A549 (cell line): ENCODE measurements around the gene SCTR. TPM values are rescaled to one million over a fixed set of nuclear protein-coding genes. Genes with fewer than 3 reads are reported as not detected.
A peak's percentile ranks its signal among the peaks of the same experiment; 100 is the strongest.

ENCODE experiments used
- ATAC-seq, 2 experiments: fragments of 200-7000 bp in 1 of 2; fragments of >200 bp in 1 of 2; cut with Nextera tagmentation in 1 of 2; cut with Tn5 transposase in 1 of 2; 3 replicates each; pipeline versions ENCODE4 v1.8.0 to v1.9.1; 2018 to 2020; ENCODE audit warnings: mild to moderate bottlenecking in 1 of 2, moderate library complexity in 1 of 2
- CTCF ChIA-PET: fragments of 300-600 bp; sonication (Branson Sonifier 250); formaldehyde crosslinking; extraction: SDS; loops from one replicate; lab custom pipeline; 2021; ENCODE audit warnings: antibody characterized with exemption, inconsistent platforms; lab: Yijun Ruan, JAX
- POLR2A ChIA-PET: fragments of 350-600 bp; formaldehyde crosslinking; extraction: SDS; loops from one replicate; lab custom pipeline; 2021; ENCODE audit warnings: antibody characterized with exemption, inconsistent platforms; lab: Yijun Ruan, JAX
- DNase-seq, 2 experiments: peaks; one replicate each; pipeline versions ENCODE4 v3.0.0 to v3.0.0-alpha.2; 2011 to 2016; ENCODE audit warnings: low read depth in 1 of 2, low spot score in 1 of 2
- FAIRE-seq: peaks from 2 replicates; lab custom pipeline; 2011; peaks lifted over from hg19 to GRCh38; lab: Jason Lieb, UNC
- H3K27ac ChIP-seq, 2 experiments: fragments of >200 bp; sonication (Bioruptor Twin); formaldehyde crosslinking; 3 replicates each; pipeline ENCODE4 v1.5.1; 2016 to 2017
- H3K4me1 ChIP-seq: fragments of >200 bp; sonication (Bioruptor Twin); formaldehyde crosslinking; 3 replicates; pipeline ENCODE4 v1.6.1; 2016
- H3K4me2 ChIP-seq: fragments of >200 bp; sonication (Bioruptor Twin); formaldehyde crosslinking; 3 replicates; pipeline ENCODE4 v1.6.1; 2016
- H3K4me3 ChIP-seq: fragments of >200 bp; sonication (Bioruptor Twin); formaldehyde crosslinking; 3 replicates; pipeline ENCODE4 v1.5.1; 2016
- H3K9me3 ChIP-seq: fragments of >200 bp; sonication (Bioruptor Twin); formaldehyde crosslinking; 3 replicates; pipeline ENCODE4 v1.6.1; 2016
- ATOH8 ChIP-seq: fragments of 250-450 bp; sonication (Bioruptor Pico); IDR thresholded peaks from 2 replicates; pipeline ENCODE4 v1.5.0; 2020; ENCODE audit warnings: low read depth, mild to moderate bottlenecking, moderate library complexity
- BCL3 ChIP-seq: fragments of >200 bp; sonication (Bioruptor Twin); formaldehyde crosslinking; IDR thresholded peaks from 3 replicates; pipeline ENCODE4 v1.6.1; 2016
- BHLHE40 ChIP-seq: IDR thresholded peaks from 2 replicates; pipeline ENCODE4 v1.6.1; 2012; ENCODE audit warnings: low read depth, low read length, inconsistent platforms
- CBX8 ChIP-seq: fragments of 200-600 bp; sonication (generic); IDR thresholded peaks from 2 replicates; pipeline ENCODE4 v1.6.1; 2016
- CHD2 ChIP-seq: fragments of 150-350 bp; IDR thresholded peaks from 2 replicates; pipeline ENCODE4 v1.6.1; 2014; ENCODE audit warnings: low read length; ENCODE audit not compliant: partially characterized antibody
- E2F6 ChIP-seq: IDR thresholded peaks from 2 replicates; pipeline ENCODE4 v1.6.1; 2012; ENCODE audit warnings: low read depth, borderline replicate concordance
- EHF ChIP-seq: fragments of 250-450 bp; sonication (Bioruptor Pico); IDR thresholded peaks from 2 replicates; pipeline ENCODE4 v1.5.0; 2020; ENCODE audit warnings: mild to moderate bottlenecking
- EP300 ChIP-seq, 2 experiments: fragments of >200 bp; sonication (Bioruptor Twin); formaldehyde crosslinking; IDR thresholded peaks; 2 replicates in 1 of 2; 3 replicates in 1 of 2; pipeline ENCODE4 v1.6.1; 2016 to 2017
- ESRRA ChIP-seq: fragments of 150-350 bp; IDR thresholded peaks from 2 replicates; pipeline ENCODE4 v1.6.1; 2014; ENCODE audit warnings: mild to moderate bottlenecking, low read length, borderline replicate concordance
- FOSB ChIP-seq: fragments of 250-450 bp; sonication (Bioruptor Pico); IDR thresholded peaks from 2 replicates; pipeline ENCODE4 v1.5.0; 2020; ENCODE audit warnings: mild to moderate bottlenecking, moderate library complexity
- FOSL2 ChIP-seq, 2 experiments: fragments of 450-650 bp in 1 of 2; fragments of >200 bp in 1 of 2; sonication (Bioruptor Twin) in 1 of 2; formaldehyde crosslinking; IDR thresholded peaks; 2 replicates each; pipeline versions ENCODE4 v1.5.0 to v1.6.1; 2016 to 2020; ENCODE audit warnings: mild to moderate bottlenecking in 1 of 2, moderate library complexity in 1 of 2
- FOXS1 ChIP-seq: fragments of 250-450 bp; sonication (Bioruptor Pico); IDR thresholded peaks from 2 replicates; pipeline ENCODE4 v1.5.0; 2020; ENCODE audit warnings: mild to moderate bottlenecking, moderate library complexity
- HDAC2 ChIP-seq: fragments of 200-600 bp; sonication (generic); IDR thresholded peaks from 2 replicates; pipeline ENCODE4 v1.6.1; 2016
- JUN ChIP-seq, 2 experiments: fragments of >200 bp; sonication (Bioruptor Twin); formaldehyde crosslinking; IDR thresholded peaks; 2 replicates in 1 of 2; 3 replicates in 1 of 2; pipeline ENCODE4 v1.6.1; 2016 to 2017
- JUNB ChIP-seq: fragments of >200 bp; sonication (Bioruptor Twin); formaldehyde crosslinking; IDR thresholded peaks from 2 replicates; pipeline ENCODE4 v1.6.1; 2016
- KDM1A ChIP-seq: fragments of 200-600 bp; sonication (generic); IDR thresholded peaks from 2 replicates; pipeline ENCODE4 v1.6.1; 2016; ENCODE audit warnings: low read depth, mild to moderate bottlenecking
- KDM5A ChIP-seq: fragments of 200-600 bp; sonication (generic); IDR thresholded peaks from 2 replicates; pipeline ENCODE4 v1.6.1; 2016; ENCODE audit warnings: antibody characterized with exemption, mild to moderate bottlenecking
- MAFK ChIP-seq: fragments of 450-650 bp; IDR thresholded peaks from 2 replicates; pipeline ENCODE4 v1.6.1; 2014; ENCODE audit not compliant: partially characterized antibody
- MAZ ChIP-seq: fragments of 150-350 bp; IDR thresholded peaks from 2 replicates; pipeline ENCODE4 v1.6.1; 2014; ENCODE audit warnings: antibody characterized with exemption, low read depth, low read length, borderline replicate concordance
- MYC ChIP-seq: IDR thresholded peaks from 2 replicates; pipeline ENCODE4 v1.6.1; 2012; ENCODE audit warnings: mild to moderate bottlenecking, inconsistent platforms, low read length, improper control_type of control experiment, borderline replicate concordance
- NPAS2 ChIP-seq: fragments of 250-450 bp; sonication (Bioruptor Pico); IDR thresholded peaks from 2 replicates; pipeline ENCODE4 v1.8.0; 2022; ENCODE audit warnings: mild to moderate bottlenecking, moderate library complexity, borderline replicate concordance
- POLR2A ChIP-seq: IDR thresholded peaks from 2 replicates; pipeline ENCODE4 v1.6.1; 2012; ENCODE audit warnings: mild to moderate bottlenecking, low read length
- POLR2AphosphoS2 ChIP-seq: conservative IDR thresholded peaks from 2 replicates; pipeline ENCODE4 v1.6.1; 2012; ENCODE audit warnings: low read length, improper control_type of control experiment, inconsistent platforms
- RAD21 ChIP-seq, 2 experiments: fragments of >200 bp in 1 of 2; sonication (Bioruptor Twin) in 1 of 2; formaldehyde crosslinking in 1 of 2; IDR thresholded peaks in 1 of 2; conservative IDR thresholded peaks in 1 of 2; 2 replicates in 1 of 2; 3 replicates in 1 of 2; pipeline ENCODE4 v1.6.1; 2012 to 2018; ENCODE audit warnings: inconsistent platforms in 1 of 2
- RARB ChIP-seq: fragments of 250-450 bp; sonication (Bioruptor Pico); IDR thresholded peaks from 2 replicates; pipeline ENCODE4 v1.8.0; 2021; ENCODE audit warnings: mild to moderate bottlenecking, moderate library complexity
- REST ChIP-seq: fragments of 200-600 bp; sonication (generic); IDR thresholded peaks from 2 replicates; pipeline ENCODE4 v1.6.1; 2016; ENCODE audit warnings: antibody characterized with exemption, mild to moderate bottlenecking, moderate library complexity
- RNF2 ChIP-seq: fragments of 200-600 bp; sonication (generic); IDR thresholded peaks from 2 replicates; pipeline ENCODE4 v1.6.1; 2016; ENCODE audit warnings: low read depth, mild to moderate bottlenecking, antibody characterized with exemption, moderate library complexity, borderline replicate concordance
- SMC3 ChIP-seq: fragments of >200 bp; sonication (Bioruptor Twin); formaldehyde crosslinking; IDR thresholded peaks from 3 replicates; pipeline ENCODE4 v1.6.1; 2018; ENCODE audit warnings: inconsistent platforms
- SREBF2 ChIP-seq: fragments of 450-650 bp; IDR thresholded peaks from 2 replicates; pipeline ENCODE4 v1.6.1; 2014; ENCODE audit warnings: mild to moderate bottlenecking, moderate library complexity
- TFCP2L1 ChIP-seq: fragments of 250-450 bp; sonication (Bioruptor Pico); IDR thresholded peaks from 2 replicates; pipeline ENCODE4 v1.5.0; 2021; ENCODE audit warnings: mild to moderate bottlenecking
- ZNF302 ChIP-seq: fragments of 250-450 bp; sonication (Bioruptor Pico); IDR thresholded peaks from 2 replicates; pipeline ENCODE4 v1.9.0; 2021; ENCODE audit warnings: inconsistent platforms, mild to moderate bottlenecking, moderate library complexity
- WGBS: methylation state at CpG from one replicate; pipeline ENCODE4 v1.1.6; 2017; ENCODE audit errors: missing lambda C conversion rate; 5-methylcytosine and 5-hydroxymethylcytosine counted together
- polyA plus RNA-seq, 4 experiments: library from polyadenylated mRNA; depleted of rRNA in 3 of 4; stranded (reverse); fragments of >200 nt; fragmentation: RNase III in 1 of 4; extraction: RNeasy Plus Mini Kit Qiagen cat#74134 plus additional on column Dnase treatment in 1 of 4; gene quantifications; 2 replicates in 3 of 4; 3 replicates in 1 of 4; pipeline ENCODE4 v1.2.3, GENCODE V29; 2011 to 2017

The SCTR gene
- polyA plus RNA-seq, 2 of the 4 experiments (the other 2 are of a cell fraction) = not detected

GRCh38 chr2:119431155-119431975, 92.9 kb downstream of the SCTR start, which contains the start of gene TMEM37 (continued):
- no peak for TF ChIP-seq ESRRA
- peak in 1 of 2 experiments; percentile 56; a peak in 3 of 5 replicates for TF ChIP-seq JUN (IDR thresholded peaks at IDR 0.05)
- no peak for TF ChIP-seq POLR2AphosphoS2
- 0 out of 5 replicates have a peak, but pooled peaks of 1 of the 2 experiments have one; percentile 24 for TF ChIP-seq RAD21 (conservative IDR thresholded peaks at IDR 0.05 in 1 of 2, IDR thresholded peaks at IDR 0.05 in 1 of 2)
- peak; percentile 98 for TF ChIP-seq MAFK
- TF ChIP-seq POLR2A = no peak
- TF ChIP-seq ATOH8 (CRISPR knock-in tag) = no peak
- no peak for TF ChIP-seq BHLHE40
- TF ChIP-seq FOSL2 (IDR thresholded peaks at IDR 0.05) = no peak
- no peak for TF ChIP-seq FOSL2 (CRISPR knock-in tag; IDR thresholded peaks at IDR 0.05)
- no peak for TF ChIP-seq SREBF2
- TF ChIP-seq HDAC2 = no peak
- no peak for TF ChIP-seq ZNF302
- no peak for TF ChIP-seq RARB (CRISPR knock-in tag)
- peak; percentile 38; the same call in 1 of the 2 replicates for TF ChIP-seq KDM1A
- 0 out of 2 replicates have a peak, but pooled peaks have one; percentile 48 for TF ChIP-seq E2F6
- TF ChIP-seq MYC = no peak
- TF ChIP-seq CBX8 = no peak
- TF ChIP-seq RNF2 = no peak
- TF ChIP-seq KDM5A = no peak

GRCh38 chr2:119430023-119430498, 94.2 kb downstream of the SCTR start:
- FAIRE-seq = no peak
- no peak overlapping the region for H3K4me3 ChIP-seq
- H3K4me2 ChIP-seq = no peak overlapping the region
- peaks cover 51% of the 10 kb centered on the region for H3K4me1 ChIP-seq
- DNase-seq = no peak
- ChIA-PET CTCF (interaction anchor here (0.8 kb wide), 1 partner anchor 12 kb away, joined by 3 read pairs; no protein-coding TSS in a partner anchor), POLR2A (no interaction called here)
- whole genome bisulfite sequencing = 89% methylated on average over 5 of the region's 5 CpGs
- no peaks in the 10 kb centered on the region for H3K9me3 ChIP-seq
- no peak for ATAC-seq
- no peak for TF ChIP-seq SMC3
- no peak for TF ChIP-seq NPAS2 (CRISPR knock-in tag)
- no peak for TF ChIP-seq REST
- TF ChIP-seq POLR2AphosphoS2 = no peak
- no peak for TF ChIP-seq KDM1A
- TF ChIP-seq SREBF2 = no peak
- TF ChIP-seq EHF = no peak
- no peak for TF ChIP-seq EP300 (IDR thresholded peaks at IDR 0.05)
- TF ChIP-seq ESRRA = no peak
- TF ChIP-seq MAFK = no peak
- TF ChIP-seq FOSB (CRISPR knock-in tag) = no peak
- TF ChIP-seq ATOH8 (CRISPR knock-in tag) = no peak
- TF ChIP-seq CHD2 = no peak
- TF ChIP-seq JUNB = no peak
- TF ChIP-seq RARB (CRISPR knock-in tag) = no peak
- no peak for TF ChIP-seq BCL3
- TF ChIP-seq MAZ = no peak
- no peak for TF ChIP-seq FOXS1 (CRISPR knock-in tag)
- no peak for TF ChIP-seq TFCP2L1 (CRISPR knock-in tag)
- peak overlapping the region; percentile 7 to 91; a peak in 2 of 6 replicates for H3K27ac ChIP-seq
